NCI-H2081 treated with DMSO at 0.1 percent for 48 hours (cell line): ENCODE data around the gene KDSR.

ENCODE experiments used
- DNase-seq: peaks from one replicate; lab custom pipeline; 2025; lab: John Stamatoyannopoulos, UW

Gene KDSR

DNA sequence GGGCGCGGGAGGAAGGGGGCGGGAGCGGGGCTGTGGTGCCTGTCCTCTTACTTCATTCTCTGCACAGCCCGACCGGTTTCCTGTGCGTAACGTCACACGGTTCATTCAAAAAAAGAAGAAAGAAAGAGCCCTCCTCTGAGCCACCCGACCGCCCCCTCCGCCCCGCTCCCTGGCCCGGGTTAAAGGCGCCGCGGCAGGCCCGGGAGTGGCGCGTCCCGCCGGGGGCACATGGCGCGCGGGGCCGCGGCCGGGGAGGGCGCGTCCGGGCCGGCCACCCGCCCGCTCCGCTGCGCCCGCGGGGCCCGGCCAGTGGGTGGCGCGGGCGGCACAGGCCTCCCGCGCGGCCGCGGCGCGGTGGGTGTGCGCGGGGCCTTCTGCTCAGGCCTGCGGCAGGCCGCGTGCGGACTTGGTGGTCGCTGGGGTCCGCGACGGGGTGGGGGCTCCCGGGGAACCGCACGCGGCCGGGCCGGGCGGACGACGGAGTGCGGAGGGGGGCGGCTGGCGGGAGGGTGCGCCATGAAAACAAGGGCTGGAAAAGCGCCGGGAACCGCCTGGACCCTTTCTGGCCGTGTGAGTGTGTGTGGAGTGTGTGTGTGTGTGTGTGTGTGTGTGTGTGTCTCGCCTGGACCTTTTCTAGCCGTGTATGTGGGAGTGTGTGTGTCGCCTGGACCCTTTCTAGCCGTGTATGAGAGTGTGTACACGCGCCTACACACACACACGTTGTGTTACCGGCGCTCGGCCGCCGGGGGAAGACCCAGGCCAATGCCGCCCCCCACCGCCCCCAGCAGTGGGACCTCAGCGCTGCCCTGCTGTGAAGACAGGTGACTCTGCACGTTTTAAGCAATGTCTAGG, 46.7 kb downstream of the KDSR start:
- no peak for DNase-seq

DNA sequence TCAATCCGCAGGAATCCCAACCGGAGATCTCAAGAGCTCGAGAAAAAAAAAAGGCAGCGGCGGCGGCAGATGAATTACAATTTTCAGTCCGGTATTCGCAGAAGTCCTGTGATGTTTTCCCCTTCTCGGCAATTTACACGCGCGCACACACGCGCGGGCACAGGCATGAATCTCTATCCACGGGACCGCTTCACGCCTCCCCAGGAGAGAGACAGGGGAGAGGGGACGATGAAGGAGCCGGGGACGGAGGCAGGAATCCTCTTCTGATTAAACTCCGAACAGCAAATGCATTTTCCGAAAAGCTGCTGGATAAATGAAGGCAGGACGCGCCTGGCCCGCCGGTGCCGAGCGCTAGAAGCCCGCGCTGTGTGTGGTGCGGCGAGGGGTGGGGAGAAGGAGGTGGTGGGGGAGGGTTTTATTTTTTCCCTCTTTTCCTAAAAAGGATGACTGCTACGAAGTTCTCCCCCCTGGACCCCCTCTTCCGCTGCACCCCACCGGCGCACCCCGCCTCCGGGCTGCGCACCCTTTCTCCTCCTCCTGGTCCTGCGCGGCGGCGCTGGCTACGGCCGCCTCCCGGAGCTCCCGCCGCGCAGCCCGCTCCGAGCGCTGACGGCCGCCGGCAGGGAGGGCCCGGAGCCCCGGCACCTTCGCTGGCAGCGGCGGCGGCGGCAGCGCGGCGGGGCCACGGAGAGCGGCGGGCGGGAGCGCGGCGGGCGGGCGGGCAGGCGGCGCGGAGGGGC, 47.5 kb downstream of the KDSR start, which contains the start of gene BCL2:
Gene BCL2 (minus strand): TSS at position 387 of the 740 bp plus-strand sequence.
- DNase-seq = no peak

DNA sequence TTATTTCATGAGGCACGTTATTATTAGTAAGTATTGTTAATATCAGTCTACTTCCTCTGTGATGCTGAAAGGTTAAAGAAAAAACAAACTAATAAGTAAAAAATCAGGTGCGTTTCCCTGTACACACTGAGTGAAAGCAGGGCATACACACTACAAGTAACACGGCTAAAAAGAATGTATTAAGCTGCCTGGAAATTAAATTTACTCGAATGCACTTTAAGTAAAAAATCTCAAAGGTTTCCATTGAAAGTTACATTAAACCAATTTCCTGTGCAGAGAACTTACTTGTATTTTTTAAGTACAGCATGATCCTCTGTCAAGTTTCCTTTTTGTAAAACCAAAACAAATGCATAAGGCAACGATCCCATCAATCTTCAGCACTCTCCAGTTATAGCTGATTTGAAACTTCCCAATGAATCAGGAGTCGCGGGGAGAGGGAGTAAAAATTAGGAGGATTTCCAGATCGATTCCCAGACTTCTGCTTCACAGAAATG, 48.1 kb downstream of the KDSR start:
- DNase-seq = no peak

DNA sequence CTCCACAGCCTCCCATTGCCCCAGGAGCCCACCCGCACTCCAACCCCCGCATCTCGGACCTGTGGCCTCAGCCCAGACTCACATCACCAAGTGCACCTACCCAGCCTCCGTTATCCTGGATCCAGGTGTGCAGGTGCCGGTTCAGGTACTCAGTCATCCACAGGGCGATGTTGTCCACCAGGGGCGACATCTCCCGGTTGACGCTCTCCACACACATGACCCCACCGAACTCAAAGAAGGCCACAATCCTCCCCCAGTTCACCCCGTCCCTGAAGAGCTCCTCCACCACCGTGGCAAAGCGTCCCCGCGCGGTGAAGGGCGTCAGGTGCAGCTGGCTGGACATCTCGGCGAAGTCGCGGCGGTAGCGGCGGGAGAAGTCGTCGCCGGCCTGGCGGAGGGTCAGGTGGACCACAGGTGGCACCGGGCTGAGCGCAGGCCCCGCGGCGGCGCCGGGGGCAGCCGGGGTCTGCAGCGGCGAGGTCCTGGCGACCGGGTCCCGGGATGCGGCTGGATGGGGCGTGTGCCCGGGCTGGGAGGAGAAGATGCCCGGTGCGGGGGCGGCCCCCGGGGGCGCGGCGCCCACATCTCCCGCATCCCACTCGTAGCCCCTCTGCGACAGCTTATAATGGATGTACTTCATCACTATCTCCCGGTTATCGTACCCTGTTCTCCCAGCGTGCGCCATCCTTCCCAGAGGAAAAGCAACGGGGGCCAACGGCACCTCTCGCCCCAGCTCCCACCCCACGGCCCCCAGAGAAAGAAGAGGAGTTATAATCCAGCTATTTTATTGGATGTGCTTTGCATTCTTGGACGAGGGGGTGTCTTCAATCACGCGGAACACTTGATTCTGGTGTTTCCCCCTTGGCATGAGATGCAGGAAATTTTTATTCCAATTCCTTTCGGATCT, 48.8 kb downstream of the KDSR start:
- DNase-seq = no peak

DNA sequence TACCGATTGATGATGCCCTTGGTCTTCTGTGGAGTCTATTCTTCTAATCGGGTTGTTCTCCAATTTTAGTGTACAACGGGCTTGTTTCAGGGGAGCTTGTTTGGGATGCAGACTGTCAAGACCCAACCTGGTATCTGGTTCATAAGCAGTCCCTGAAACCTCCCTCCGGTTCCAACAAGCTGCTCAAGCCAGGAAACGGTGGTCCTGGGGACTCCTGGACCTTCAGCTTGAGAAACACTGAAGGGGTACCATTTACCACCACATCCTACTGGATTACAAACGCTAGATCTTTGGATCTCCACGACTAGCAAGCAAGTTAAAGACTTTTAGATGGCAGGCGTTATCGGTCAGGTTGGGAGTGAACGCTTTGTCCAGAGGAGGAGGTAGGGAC, 49.5 kb downstream of the KDSR start:
- DNase-seq = no peak

DNA sequence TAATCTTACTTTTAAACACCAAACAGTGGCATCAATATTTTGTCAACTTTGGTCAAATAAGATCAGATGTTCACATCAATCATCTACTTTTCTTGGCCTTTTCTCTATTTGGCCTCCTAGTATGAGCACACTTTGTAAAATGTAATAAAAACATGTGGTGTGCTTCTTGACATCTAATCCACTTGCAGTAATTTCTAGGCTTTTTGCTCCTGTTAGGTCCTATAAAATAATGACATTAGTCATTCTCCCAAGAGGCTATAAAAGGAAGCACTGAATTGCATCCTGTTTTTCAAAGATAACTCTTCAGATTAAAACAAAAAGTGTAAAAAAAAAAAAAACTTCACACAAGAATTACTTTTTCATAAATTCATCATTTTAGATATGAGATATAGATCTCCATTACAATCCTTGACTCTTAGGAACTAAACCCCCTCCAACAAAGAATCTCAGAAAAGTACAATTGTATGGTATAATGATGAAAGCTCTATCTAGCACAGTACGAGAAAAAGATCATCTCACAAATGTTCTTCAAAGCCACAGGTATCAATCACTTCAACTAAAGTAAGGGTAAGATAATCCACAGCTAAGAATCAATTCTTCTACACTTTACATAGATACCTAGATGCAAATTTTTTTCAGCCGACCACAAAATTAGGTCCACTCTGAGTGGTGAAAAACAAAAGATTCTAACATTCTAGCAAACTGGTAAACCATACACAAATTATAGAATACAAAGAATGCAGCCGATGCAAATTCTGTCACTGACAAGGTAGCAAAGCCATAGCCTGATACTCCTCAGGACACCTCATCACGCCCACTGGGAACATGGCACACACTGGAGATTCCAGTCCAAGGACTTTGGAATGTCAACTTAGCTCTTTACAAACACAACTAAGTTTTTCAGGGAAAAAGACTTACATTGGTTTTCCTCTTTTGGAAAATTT, 50.1 kb downstream of the KDSR start:
- DNase-seq = no peak

DNA sequence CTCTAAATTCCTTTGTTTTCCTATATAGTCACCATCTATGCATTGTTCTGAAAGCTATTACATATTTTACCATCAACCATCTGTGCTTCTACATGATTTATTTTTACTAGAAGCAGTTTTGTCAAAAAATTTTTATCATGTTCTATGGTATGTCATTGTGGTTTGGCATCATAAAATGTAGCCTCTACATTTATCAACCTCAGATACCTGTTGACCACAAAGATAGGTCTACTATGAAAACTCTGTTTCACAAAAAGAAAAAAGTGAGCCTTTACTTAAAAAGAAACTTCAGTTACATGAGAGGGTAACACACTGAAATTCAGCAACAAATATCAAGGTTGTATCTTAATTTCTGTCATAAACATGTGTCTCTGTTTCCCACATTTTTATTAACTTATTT, 51.1 kb downstream of the KDSR start:
- no peak for DNase-seq

DNA sequence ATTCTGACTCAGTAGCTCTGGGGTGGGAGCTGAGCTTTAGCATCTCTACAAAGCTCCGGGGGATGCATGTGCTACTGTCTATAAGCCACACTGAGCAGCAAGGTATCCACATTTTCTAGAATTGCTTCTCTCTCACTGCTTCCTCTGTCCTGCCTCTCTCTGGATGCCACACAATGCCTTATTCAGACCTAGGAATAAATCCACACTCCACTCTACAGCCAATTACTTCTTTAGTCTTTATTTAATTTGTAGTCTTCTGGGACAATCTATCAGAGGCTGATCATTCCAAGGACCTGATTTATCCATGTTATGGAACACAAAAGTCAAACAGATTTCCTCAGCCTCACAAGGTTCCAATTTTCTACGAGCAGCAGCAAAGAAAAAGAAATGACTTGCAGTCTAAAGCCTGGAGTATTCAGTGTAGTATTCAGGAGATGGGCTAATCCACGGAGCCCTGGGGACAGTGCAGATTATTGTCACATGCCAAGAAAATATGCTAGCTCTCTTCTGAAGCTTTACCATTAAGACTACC, 51.8 kb downstream of the KDSR start:
- no peak for DNase-seq

DNA sequence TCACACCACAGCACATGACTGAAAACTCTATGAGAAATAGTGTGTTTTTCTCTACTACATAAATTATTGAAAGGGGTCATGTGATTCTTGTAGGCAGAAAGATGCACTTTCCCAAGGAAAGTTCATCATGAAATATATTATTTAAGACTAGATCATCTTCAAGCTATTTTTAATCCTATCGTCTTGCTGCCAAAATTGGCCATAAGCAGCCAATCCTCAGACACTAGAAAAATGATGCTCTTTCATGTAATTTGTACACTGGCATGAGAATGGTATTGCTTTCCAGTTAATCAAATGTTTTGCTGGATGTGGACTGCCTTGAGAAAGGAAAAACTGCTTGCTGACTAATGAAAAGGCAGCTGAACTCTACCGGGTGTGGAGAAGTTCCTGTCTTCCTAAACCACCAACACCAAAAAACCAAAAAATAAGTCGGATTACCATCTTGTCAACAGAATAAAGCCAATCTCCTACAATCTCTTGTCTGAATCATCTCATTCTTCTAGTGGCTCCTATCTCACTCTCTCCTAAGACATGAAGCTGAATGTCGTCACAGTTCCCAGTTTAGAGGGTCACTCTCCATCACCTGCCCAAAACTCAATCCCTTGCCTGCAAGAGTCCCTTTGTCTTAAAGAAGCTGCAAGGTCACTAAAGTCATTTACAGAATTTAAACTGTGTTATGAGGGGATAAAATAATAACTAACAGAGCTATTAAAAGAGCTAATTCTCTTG, 52.8 kb downstream of the KDSR start:
- DNase-seq = no peak

DNA sequence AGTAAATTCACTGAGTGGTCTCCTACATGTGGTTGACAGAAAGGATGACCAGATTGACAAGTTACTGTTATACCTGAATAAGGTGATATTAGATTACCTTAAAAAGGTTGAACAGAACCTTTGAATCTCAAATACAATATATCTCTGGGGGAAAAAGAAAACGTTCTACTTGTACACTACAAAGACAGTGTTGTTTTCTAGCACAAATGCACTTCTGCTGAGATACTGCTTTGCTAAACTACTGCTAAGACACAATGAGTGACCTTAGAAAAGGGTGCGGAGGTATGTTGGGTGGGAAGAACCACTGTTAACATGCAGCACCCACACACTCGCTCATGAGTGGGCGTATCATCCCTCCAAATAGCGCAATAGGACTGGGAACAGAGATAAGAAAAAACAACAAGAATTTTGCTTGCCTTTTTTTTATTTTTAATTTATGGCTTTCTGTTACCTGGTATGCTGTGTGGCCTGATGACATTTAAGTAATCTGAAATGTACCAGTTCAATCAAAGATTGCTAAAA, 53.5 kb downstream of the KDSR start:
- DNase-seq = no peak

DNA sequence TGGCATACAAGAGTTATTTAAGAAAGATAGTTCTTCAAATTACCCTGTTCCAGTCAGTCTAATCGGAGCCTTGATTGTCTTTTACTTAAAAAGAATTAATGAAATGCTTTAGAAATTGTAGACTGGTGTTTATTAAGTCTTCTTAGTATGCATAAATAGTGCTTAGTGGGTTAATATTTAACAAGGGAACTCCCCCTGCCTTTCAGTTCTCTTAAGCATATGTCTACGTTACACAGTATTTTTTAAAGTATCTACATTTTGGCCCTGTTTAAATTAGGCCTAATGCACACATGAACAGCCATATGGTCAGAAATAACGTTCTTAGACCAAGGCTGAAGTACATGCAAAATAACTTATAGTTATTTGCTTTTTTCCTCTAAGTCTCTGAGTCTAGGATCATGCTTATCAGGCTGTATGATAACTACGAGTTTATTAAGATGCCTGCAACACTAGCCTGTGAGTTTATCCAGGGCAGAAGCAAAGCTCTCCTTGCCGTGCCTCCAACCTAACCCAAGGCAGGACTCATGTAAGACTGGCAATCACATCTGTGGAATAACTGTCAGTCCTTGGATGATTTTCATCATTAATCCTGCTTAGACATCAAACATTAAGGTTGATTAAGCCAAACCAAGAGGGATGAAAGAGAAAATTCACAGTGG, 54.1 kb downstream of the KDSR start:
- no peak for DNase-seq

DNA sequence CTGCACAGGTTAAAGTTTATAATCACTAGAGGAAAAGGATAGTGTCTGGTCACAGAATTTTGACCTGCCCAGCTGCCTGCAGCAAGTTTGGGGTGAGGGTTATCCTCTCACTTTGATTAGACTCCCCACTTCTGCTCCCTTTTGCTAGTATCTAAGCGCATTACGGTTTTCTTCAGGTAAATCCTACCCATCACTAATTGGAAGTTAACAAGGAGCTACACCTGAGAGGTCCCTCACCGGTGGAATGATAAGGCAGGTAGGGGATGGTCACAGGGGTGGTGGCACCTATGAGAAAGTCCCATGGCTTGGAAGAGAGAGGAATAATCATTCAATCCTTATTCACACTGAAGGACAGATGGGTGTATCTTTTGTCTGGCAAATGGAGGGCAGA, 55.0 kb downstream of the KDSR start:
- no peak for DNase-seq

DNA sequence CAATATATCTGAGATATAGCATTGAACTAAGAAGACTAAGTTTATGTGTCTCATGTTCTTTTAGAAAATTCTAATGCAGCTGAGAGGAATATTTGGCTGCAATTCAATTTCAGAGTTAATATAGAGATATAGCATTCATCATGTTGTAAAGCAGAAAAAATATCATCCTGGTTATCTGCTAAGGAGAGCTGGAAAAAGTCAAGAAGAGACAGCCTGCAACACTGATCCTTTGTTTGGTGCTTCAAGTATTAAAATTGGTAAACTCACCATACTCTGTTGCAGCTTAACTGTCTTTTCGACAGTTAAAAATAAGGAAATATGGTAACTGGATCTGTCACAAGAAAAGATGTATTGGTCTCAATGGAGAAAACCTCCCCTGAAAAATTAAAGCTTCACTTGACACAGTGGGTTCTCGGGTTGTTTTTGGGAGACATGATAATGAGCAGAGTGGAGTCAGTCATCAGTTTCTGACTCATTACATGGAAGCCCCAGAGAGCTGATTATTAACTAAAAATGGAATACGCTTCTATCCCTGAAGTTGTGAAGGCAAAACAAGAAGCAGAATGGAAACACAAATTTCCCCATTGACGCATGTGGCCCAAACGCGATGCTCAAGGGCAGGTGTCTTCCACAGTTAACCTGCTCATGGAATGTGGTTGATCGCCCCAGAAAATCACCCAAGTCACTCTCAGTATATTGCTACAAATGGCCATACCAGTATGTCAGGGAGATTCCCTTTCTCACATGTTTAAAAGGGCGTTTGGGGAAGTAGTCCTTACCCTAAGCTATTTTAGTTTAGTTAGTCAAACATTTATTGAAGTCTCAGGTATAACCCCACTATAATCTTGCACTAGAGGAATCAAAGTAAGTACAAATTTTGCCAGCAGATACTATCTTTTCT, 55.6 kb downstream of the KDSR start:
- DNase-seq = no peak

DNA sequence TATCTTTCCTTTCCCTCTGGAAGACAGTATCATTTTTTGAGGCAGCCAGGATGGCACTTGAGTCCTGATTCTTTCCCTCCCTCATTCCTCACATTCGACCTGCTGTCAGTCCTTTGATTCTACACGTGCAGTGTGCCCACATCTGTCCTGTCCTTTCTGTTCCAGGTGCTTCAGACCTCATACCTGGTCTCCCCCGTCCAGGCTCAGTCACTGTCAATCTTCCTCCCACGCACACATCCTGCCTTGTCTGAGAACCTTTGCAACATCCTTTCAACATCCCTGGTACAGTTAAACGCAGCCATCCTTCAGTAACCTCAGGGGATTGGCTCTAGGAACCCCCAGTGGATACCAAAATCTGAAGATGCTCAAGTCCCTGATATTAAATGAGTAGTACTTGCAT, 57.6 kb downstream of the KDSR start:
- DNase-seq = no peak

DNA sequence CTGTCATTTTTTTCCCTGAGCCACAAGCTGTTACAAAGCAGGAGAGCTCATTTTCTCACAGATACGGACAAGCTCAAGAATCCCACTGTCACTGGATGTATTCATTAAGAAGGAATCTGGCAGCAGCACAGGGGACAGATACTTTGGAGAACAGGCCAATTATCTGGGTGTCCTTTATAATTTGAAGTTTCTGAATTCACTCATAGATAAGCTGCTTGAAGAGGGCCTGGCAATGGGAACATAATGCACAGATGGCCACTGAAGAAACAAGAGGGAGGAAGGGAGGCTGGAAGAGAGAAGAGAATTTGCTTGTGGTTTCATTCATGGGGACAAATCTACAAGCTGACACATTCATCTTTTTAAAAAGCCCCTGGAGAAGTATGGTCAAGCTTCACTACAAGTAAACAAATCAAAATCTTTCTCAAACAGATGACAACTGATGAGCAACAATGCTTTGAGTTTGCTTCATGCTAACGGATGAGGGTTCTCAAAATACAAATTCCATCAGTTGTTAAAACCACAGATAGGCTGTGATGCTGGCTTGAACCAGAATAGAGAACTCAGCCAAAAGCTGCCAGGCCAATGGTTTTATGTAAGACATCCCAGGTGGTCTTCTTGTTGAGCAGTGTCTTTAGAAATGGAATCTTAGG, 59.3 kb downstream of the KDSR start:
- DNase-seq = no peak

DNA sequence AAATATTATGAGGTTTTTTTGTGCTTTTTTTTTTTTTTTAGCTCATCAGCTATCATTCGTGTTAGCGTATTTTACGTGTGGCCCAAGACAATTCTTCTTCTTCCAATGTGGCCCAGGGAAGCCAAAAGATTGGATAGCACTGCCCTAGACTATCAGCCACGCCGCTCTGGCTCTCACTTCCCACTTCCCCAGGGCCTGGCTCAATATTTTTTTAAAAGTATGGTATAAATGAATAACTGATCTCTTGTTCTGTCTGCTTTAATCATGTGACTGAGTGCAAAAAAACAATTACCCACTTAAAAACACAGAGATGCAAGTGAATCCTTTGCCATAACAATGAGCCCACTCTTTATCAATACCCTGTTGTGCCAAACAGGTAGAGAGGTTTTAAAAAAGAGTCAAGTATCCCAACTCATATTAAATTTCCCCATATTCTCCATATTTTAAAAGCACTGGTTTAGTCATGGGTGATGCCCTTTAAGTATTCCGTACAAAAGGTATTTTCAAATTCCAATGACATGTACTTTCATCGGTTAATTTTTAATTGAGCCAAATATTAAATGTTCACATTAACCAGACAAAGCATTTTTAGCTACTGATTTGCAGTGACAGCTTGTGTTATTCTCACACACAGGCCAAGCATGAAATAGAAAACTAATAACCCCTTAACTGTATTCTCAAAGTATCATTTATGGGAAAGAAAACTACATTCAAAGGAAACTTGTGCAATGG, 60.0 kb downstream of the KDSR start:
- no peak for DNase-seq

DNA sequence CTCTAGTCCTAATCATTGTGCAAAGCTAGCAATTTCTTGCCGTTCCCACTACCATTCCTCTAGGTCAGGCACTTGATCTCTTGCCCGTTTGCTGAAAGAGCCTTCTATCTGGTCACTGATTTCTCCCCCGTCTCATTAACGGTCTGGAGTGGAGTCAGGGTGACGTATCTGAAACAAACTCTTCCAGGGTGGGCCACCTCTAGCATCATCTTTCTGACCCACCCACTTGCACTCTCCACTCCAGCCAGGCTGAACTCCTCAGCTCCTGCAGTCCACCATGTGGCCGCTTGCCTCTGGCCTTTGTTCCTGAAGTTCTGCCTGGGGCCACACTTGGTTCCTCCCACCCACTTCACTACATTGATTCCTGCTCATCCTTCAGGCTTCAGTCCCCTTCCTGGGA, 60.8 kb downstream of the KDSR start:
- DNase-seq = no peak
